ENCODE data around the gene UGT1A7.

GRCh38 chr2:233807966-233808935 lies 126.5 kb downstream of the UGT1A7 start:
- TF ChIP-seq CTCF (IDR thresholded peaks at IDR 0.05; ENCODE audit: insufficient read depth, low read length, poor library complexity, severe bottlenecking) (no peak), EZH2phosphoT487 (conservative IDR thresholded peaks at IDR 0.05; ENCODE audit: low read length) (no peak)
